ENCODE results near the gene TMEM106B.
A peak's percentile ranks its signal among the peaks of the same experiment; 100 is the strongest.

TMEM106B gene

GRCh38 chr7:12228024-12228423 lies 16.9 kb downstream of the TMEM106B start:
- DNase-seq (ENCODE audit: low read depth, low spot score): no peak

GRCh38 chr7:12229046-12229445 lies 18.0 kb downstream of the TMEM106B start:
- no peak for DNase-seq (ENCODE audit: low read depth, low spot score)

GRCh38 chr7:12231097-12231496 lies 20.0 kb downstream of the TMEM106B start:
- no peak for DNase-seq (ENCODE audit: low read depth, low spot score)

- DNase-seq (ENCODE audit: low read depth, low spot score): no peak
Measured at GRCh38 chr7:12233175-12233574, 22.1 kb downstream of the TMEM106B start.

GRCh38 chr7:12234334-12234865 lies 23.3 kb downstream of the TMEM106B start:
- no peak for DNase-seq (ENCODE audit: low read depth, low spot score)

GRCh38 chr7:12235970-12236369 lies 24.9 kb downstream of the TMEM106B start:
- no peak for DNase-seq (ENCODE audit: low read depth, low spot score)

- no peak for DNase-seq (ENCODE audit: low read depth, low spot score)
Measured at GRCh38 chr7:12237007-12237406, 25.9 kb downstream of the TMEM106B start.

GRCh38 chr7:12239806-12240205 lies 28.7 kb downstream of the TMEM106B start:
- DNase-seq (ENCODE audit: low read depth, low spot score): no peak

- DNase-seq (ENCODE audit: low read depth, low spot score): no peak
Measured at GRCh38 chr7:12244129-12244528, 33.0 kb downstream of the TMEM106B start.

- no peak for DNase-seq (ENCODE audit: low read depth, low spot score)
Measured at GRCh38 chr7:12244694-12245093, 33.6 kb downstream of the TMEM106B start.

- DNase-seq (ENCODE audit: low read depth, low spot score): no peak
Measured at GRCh38 chr7:12249706-12250105, 38.6 kb downstream of the TMEM106B start.

GRCh38 chr7:12250232-12250631 lies 39.1 kb downstream of the TMEM106B start:
- DNase-seq (ENCODE audit: low read depth, low spot score): no peak

- DNase-seq (ENCODE audit: low read depth, low spot score): no peak
Measured at GRCh38 chr7:12256090-12256489, 45.0 kb downstream of the TMEM106B start.

GRCh38 chr7:12257582-12257981 lies 46.5 kb downstream of the TMEM106B start:
- DNase-seq (ENCODE audit: low read depth, low spot score): peak; percentile 20

GRCh38 chr7:12258074-12258473 lies 47.0 kb downstream of the TMEM106B start:
- no peak for DNase-seq (ENCODE audit: low read depth, low spot score)

- DNase-seq (ENCODE audit: low read depth, low spot score): no peak
Measured at GRCh38 chr7:12267542-12267941, 56.4 kb downstream of the TMEM106B start.

- no peak for DNase-seq (ENCODE audit: low read depth, low spot score)
Measured at GRCh38 chr7:12269100-12269895, 58.2 kb downstream of the TMEM106B start.

GRCh38 chr7:12281038-12281437 lies 69.9 kb downstream of the TMEM106B start:
- DNase-seq (ENCODE audit: low read depth, low spot score): no peak

- DNase-seq (ENCODE audit: low read depth, low spot score): no peak
Measured at GRCh38 chr7:12287901-12288300, 76.8 kb downstream of the TMEM106B start.

GRCh38 chr7:12289996-12290395 lies 78.9 kb downstream of the TMEM106B start:
- no peak for DNase-seq (ENCODE audit: low read depth, low spot score)

- DNase-seq (ENCODE audit: low read depth, low spot score): no peak
Measured at GRCh38 chr7:12290761-12291160, 79.7 kb downstream of the TMEM106B start.

- no peak for DNase-seq (ENCODE audit: low read depth, low spot score)
Measured at GRCh38 chr7:12291870-12292269, 80.8 kb downstream of the TMEM106B start.
